Activated CD4-positive, alpha-beta T cell treated with anti-CD3 and anti-CD28 coated beads, Interleukin-2, amount 50 U/mL, for 4 hours (primary cell): ENCODE data around the gene FNDC11.
"Not testable (repeated sequence)": the region's sequence is repeated elsewhere in the genome, so short reads cannot be mapped to it uniquely, and the experiment has no call there.

Experiments
- DNase-seq, 2 experiments: peaks; one replicate each; pipeline ENCODE4 v3.0.0-alpha.2; 2020

The FNDC11 gene

GRCh38 chr20:63553933-63554290 is at the start of gene FNDC11:
TSS of gene FNDC11 (plus strand) at chr20:63554159. CDS start at chr20:63555664, 1,505 bp downstream.
- peak; percentile 30 to 41 for DNase-seq

GRCh38 chr20:63504642-63505041 is 49.3 kb upstream of the FNDC11 start:
- no peak for DNase-seq

GRCh38 chr20:63505281-63505680 is 48.7 kb upstream of the FNDC11 start:
- no peak for DNase-seq

- DNase-seq = no peak
Observed at GRCh38 chr20:63505723-63506122, 48.2 kb upstream of the FNDC11 start.

GRCh38 chr20:63507083-63507743 is 46.7 kb upstream of the FNDC11 start:
- DNase-seq = no peak

- no peak for DNase-seq
Observed at GRCh38 chr20:63508072-63508768, 45.7 kb upstream of the FNDC11 start.

GRCh38 chr20:63509088-63509564 is 44.8 kb upstream of the FNDC11 start:
- no peak for DNase-seq

- no peak for DNase-seq
Observed at GRCh38 chr20:63513207-63513606, 40.8 kb upstream of the FNDC11 start.

- DNase-seq = not testable (repeated sequence)
Observed at GRCh38 chr20:63514520-63514919, 39.4 kb upstream of the FNDC11 start.

GRCh38 chr20:63517376-63518309 is 36.3 kb upstream of the FNDC11 start:
- DNase-seq = no peak

GRCh38 chr20:63518351-63518861 is 35.6 kb upstream of the FNDC11 start:
- DNase-seq = no peak

- no peak for DNase-seq
Observed at GRCh38 chr20:63518946-63519667, 34.9 kb upstream of the FNDC11 start.

GRCh38 chr20:63519668-63520503 is 34.1 kb upstream of the FNDC11 start:
- peak; percentile 46 to 48 for DNase-seq

- peak; percentile 69 to 79 for DNase-seq
Observed at GRCh38 chr20:63520504-63520933, 33.4 kb upstream of the FNDC11 start, which contains the start of gene PPDPF. TSS of gene PPDPF (plus strand) at chr20:63520765. CDS start at chr20:63521309, 544 bp downstream.

- peak; percentile 49 to 58 for DNase-seq
Observed at GRCh38 chr20:63520934-63521601, 32.9 kb upstream of the FNDC11 start.

- no peak for DNase-seq
Observed at GRCh38 chr20:63521602-63522001, 32.4 kb upstream of the FNDC11 start.

- no peak for DNase-seq
Observed at GRCh38 chr20:63522091-63522868, 31.7 kb upstream of the FNDC11 start.

- DNase-seq = no peak
Observed at GRCh38 chr20:63522981-63523611, 30.9 kb upstream of the FNDC11 start.

GRCh38 chr20:63525185-63525584 is 28.8 kb upstream of the FNDC11 start:
- DNase-seq = no peak
